K562 (cell line): ENCODE results near the gene ABCA7. TPM values are rescaled to one million over a fixed set of nuclear protein-coding genes. Genes with fewer than 3 reads are reported as not detected.

ENCODE experiments used
- CBX1 ChIP-seq: sonication (generic); IDR thresholded peaks from 2 replicates; pipeline ENCODE4 v1.6.1; 2016; ENCODE audit warnings: antibody characterized with exemption, low read depth, mild to moderate bottlenecking
- DIDO1 ChIP-seq: fragments of 450-650 bp; IDR thresholded peaks from 2 replicates; pipeline ENCODE4 v1.6.1; 2016; ENCODE audit warnings: low read depth, missing biosample characterization, missing genetic modification characterization
- E2F3 ChIP-seq: fragments of 250-450 bp; sonication (Bioruptor Pico); IDR thresholded peaks from 2 replicates; pipeline ENCODE4 v1.4.0; 2020; ENCODE audit warnings: mild to moderate bottlenecking
- ELF4 ChIP-seq: fragments of 450-650 bp; formaldehyde crosslinking; IDR thresholded peaks from 2 replicates; pipeline ENCODE4 v1.4.0; 2022; ENCODE audit warnings: missing genetic modification characterization
- HDAC2 ChIP-seq: fragments of 450-650 bp; IDR thresholded peaks from 2 replicates; pipeline ENCODE4 v1.6.1; 2016; ENCODE audit warnings: mild to moderate bottlenecking
- HMGN3 ChIP-seq: IDR thresholded peaks from 2 replicates; pipeline ENCODE4 v1.6.1; 2011; ENCODE audit warnings: borderline replicate concordance, low read depth, mild to moderate bottlenecking, mixed read lengths, low read length; ENCODE audit not compliant: insufficient read length; ENCODE audit errors: extremely low read depth
- RB1 ChIP-seq: fragments of 450-650 bp; IDR thresholded peaks from 2 replicates; pipeline ENCODE4 v1.6.1; 2017; ENCODE audit warnings: low read depth, mild to moderate bottlenecking
- RBM15 ChIP-seq: fragments of 200-400 bp; formaldehyde crosslinking; IDR thresholded peaks from 2 replicates; pipeline ENCODE4 v1.6.1; 2018; ENCODE audit warnings: mild to moderate bottlenecking, low read length, moderate library complexity; ENCODE audit not compliant: insufficient read depth
- RBM39 ChIP-seq: fragments of 200-400 bp; formaldehyde crosslinking; optimal IDR thresholded peaks from 2 replicates; pipeline ENCODE3; 2018; ENCODE audit warnings: low read depth, low read length
- SRSF9 ChIP-seq: fragments of 200-400 bp; formaldehyde crosslinking; IDR thresholded peaks from 2 replicates; pipeline ENCODE4 v1.6.1; 2017; ENCODE audit warnings: low read depth, low read length, borderline replicate concordance
- TCFL5 ChIP-seq: fragments of 250-450 bp; sonication (Bioruptor Pico); conservative IDR thresholded peaks from 2 replicates; pipeline ENCODE4 v1.6.1; 2021; ENCODE audit warnings: mild to moderate bottlenecking, moderate library complexity, matching md5 sums
- TRIM24 ChIP-seq, 2 experiments: fragments of 450-650 bp; IDR thresholded peaks; 2 replicates each; pipeline ENCODE4 v1.6.1; 2016
- ZNF224 ChIP-seq: sonication (generic); formaldehyde crosslinking; IDR thresholded peaks from 2 replicates; pipeline ENCODE4 v1.8.0; 2022; ENCODE audit warnings: mild to moderate bottlenecking, missing genetic modification reagents
- ZNF766 ChIP-seq: fragments of 200-800 bp; sonication (Bioruptor generic); conservative IDR thresholded peaks from 2 replicates; pipeline ENCODE4 v1.6.1; 2016; ENCODE audit warnings: missing genetic modification characterization, missing compliant biosample characterization
- ZSCAN32 ChIP-seq: fragments of 450-650 bp; formaldehyde crosslinking; IDR thresholded peaks from 2 replicates; pipeline ENCODE4 v1.4.0; 2020; ENCODE audit warnings: mild to moderate bottlenecking, moderate library complexity
- polyA plus RNA-seq, 8 experiments: library from polyadenylated mRNA; depleted of rRNA in 4 of 8; stranded (reverse) in 5 of 8; unstranded in 3 of 8; fragments of >200 nt; fragmentation: Nextera tagmentation in 2 of 8; fragmentation: Illumina TruSeq in 1 of 8; extraction: Ambion mirVana in 2 of 8; extraction: Trizol in 1 of 8; gene quantifications; 2 replicates each; pipeline versions ENCODE4 v1.2.1 to v1.2.3, GENCODE V29; 2011 to 2014; ENCODE audit warnings: inconsistent platforms in 1 of 8, missing spikeins in 1 of 8
- total RNA-seq, 7 experiments: library from RNA; depleted of rRNA in 6 of 7; stranded (reverse); fragments of >200 nt in 6 of 7; fragmentation: Illumina TruSeq in 2 of 7; extraction: Trizol in 2 of 7; gene quantifications; 2 replicates each; pipeline versions ENCODE4 v1.2.1 to v1.2.3, GENCODE V29; 2011 to 2021; ENCODE audit warnings: low replicate concordance in 1 of 7
- TF ChIP-seq, protein P1 (sequence below): fragments of 450-650 bp; formaldehyde crosslinking; IDR thresholded peaks from 2 replicates; pipeline ENCODE4 v1.4.0; 2022; ENCODE audit warnings: mild to moderate bottlenecking, moderate library complexity
- TF ChIP-seq, protein P2 (sequence below): IDR thresholded peaks from 2 replicates; pipeline ENCODE4 v1.6.1; 2011; ENCODE audit warnings: borderline replicate concordance, low read depth, mild to moderate bottlenecking, moderate library complexity, low read length; ENCODE audit not compliant: insufficient read depth, poor library complexity, severe bottlenecking
- TF ChIP-seq, protein P3 (sequence below): sonication (generic); formaldehyde crosslinking; IDR thresholded peaks from 2 replicates; pipeline ENCODE4 v1.8.1; 2023; ENCODE audit warnings: missing genetic modification reagents, mild to moderate bottlenecking, borderline replicate concordance
- TF ChIP-seq, protein P4 (sequence below): fragments of 450-650 bp; formaldehyde crosslinking; IDR thresholded peaks from 2 replicates; pipeline ENCODE4 v1.4.0; 2020; ENCODE audit warnings: mild to moderate bottlenecking, moderate library complexity

The ABCA7 gene
- total and polyA plus RNA-seq, 9 of the 15 experiments (the other 6 are each of a cell fraction or from before 2014, with no cell fraction given), result 2.3 to 96.1 (median 31.2) TPM

DNA sequence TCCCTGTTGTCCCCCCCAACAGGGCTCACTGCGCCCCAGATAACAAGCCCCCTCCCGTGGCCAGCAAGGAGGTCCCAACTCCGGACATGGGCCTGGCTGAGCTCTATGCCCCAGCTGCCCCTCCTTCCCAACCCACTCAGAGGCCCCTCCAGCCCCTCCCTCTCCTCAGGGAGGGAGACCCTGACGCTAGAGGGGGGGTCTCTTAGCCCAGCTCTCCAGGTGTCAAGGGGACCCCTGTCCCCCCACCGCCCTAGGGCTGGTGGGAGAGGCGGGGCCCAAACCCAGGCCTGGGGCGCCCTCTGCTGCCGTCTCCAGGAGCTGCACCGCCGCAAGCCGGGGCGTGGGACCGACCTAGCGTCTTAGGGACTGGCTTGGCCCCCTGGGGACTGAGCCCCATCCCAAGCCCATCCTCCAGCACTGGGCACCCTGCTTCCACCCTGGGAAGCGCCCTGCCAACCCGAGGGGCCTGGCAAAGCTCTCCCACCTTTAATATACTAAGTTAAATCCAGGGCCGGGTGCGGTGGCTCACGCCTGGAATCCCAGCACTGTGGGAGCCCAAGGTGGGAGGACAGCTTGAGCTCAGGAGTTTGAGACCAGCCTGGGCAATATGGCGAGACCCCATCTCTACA, 38.3 kb upstream of the ABCA7 start (continued):
- TF ChIP-seq, protein P1, sequence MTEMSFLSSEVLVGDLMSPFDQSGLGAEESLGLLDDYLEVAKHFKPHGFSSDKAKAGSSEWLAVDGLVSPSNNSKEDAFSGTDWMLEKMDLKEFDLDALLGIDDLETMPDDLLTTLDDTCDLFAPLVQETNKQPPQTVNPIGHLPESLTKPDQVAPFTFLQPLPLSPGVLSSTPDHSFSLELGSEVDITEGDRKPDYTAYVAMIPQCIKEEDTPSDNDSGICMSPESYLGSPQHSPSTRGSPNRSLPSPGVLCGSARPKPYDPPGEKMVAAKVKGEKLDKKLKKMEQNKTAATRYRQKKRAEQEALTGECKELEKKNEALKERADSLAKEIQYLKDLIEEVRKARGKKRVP, result peak; percentile 38; the same call in 1 of the 2 replicates
- TF ChIP-seq, protein P2, sequence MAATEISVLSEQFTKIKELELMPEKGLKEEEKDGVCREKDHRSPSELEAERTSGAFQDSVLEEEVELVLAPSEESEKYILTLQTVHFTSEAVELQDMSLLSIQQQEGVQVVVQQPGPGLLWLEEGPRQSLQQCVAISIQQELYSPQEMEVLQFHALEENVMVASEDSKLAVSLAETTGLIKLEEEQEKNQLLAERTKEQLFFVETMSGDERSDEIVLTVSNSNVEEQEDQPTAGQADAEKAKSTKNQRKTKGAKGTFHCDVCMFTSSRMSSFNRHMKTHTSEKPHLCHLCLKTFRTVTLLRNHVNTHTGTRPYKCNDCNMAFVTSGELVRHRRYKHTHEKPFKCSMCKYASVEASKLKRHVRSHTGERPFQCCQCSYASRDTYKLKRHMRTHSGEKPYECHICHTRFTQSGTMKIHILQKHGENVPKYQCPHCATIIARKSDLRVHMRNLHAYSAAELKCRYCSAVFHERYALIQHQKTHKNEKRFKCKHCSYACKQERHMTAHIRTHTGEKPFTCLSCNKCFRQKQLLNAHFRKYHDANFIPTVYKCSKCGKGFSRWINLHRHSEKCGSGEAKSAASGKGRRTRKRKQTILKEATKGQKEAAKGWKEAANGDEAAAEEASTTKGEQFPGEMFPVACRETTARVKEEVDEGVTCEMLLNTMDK, result peak; percentile 63
- TF ChIP-seq RB1, result peak; percentile 81
- TF ChIP-seq CBX1, result peak; percentile 33; the same call in 1 of the 2 replicates
- TF ChIP-seq TCFL5 (CRISPR knock-in tag), result no peak
- TF ChIP-seq ZNF224 (CRISPR knock-in tag), result no peak
- no peak for TF ChIP-seq ZNF766 (CRISPR knock-in tag)
- no peak for TF ChIP-seq RBM15
- TF ChIP-seq ELF4 (CRISPR knock-in tag), result no peak
- peak; percentile 34 for TF ChIP-seq HMGN3
- TF ChIP-seq RBM39, result no peak
- TF ChIP-seq DIDO1 (tag), result no peak
- TF ChIP-seq ZSCAN32 (CRISPR knock-in tag), result no peak
- no peak for TF ChIP-seq SRSF9
- TF ChIP-seq, protein P3, sequence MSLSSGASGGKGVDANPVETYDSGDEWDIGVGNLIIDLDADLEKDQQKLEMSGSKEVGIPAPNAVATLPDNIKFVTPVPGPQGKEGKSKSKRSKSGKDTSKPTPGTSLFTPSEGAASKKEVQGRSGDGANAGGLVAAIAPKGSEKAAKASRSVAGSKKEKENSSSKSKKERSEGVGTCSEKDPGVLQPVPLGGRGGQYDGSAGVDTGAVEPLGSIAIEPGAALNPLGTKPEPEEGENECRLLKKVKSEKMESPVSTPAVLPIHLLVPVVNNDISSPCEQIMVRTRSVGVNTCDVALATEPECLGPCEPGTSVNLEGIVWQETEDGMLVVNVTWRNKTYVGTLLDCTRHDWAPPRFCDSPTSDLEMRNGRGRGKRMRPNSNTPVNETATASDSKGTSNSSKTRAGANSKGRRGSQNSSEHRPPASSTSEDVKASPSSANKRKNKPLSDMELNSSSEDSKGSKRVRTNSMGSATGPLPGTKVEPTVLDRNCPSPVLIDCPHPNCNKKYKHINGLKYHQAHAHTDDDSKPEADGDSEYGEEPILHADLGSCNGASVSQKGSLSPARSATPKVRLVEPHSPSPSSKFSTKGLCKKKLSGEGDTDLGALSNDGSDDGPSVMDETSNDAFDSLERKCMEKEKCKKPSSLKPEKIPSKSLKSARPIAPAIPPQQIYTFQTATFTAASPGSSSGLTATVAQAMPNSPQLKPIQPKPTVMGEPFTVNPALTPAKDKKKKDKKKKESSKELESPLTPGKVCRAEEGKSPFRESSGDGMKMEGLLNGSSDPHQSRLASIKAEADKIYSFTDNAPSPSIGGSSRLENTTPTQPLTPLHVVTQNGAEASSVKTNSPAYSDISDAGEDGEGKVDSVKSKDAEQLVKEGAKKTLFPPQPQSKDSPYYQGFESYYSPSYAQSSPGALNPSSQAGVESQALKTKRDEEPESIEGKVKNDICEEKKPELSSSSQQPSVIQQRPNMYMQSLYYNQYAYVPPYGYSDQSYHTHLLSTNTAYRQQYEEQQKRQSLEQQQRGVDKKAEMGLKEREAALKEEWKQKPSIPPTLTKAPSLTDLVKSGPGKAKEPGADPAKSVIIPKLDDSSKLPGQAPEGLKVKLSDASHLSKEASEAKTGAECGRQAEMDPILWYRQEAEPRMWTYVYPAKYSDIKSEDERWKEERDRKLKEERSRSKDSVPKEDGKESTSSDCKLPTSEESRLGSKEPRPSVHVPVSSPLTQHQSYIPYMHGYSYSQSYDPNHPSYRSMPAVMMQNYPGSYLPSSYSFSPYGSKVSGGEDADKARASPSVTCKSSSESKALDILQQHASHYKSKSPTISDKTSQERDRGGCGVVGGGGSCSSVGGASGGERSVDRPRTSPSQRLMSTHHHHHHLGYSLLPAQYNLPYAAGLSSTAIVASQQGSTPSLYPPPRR, result no peak
- 0 out of 2 replicates have a peak, but pooled peaks have one; percentile 26 for TF ChIP-seq E2F3 (CRISPR knock-in tag)
- no peak for TF ChIP-seq TRIM24 (IDR thresholded peaks at IDR 0.05)
- 0 out of 2 replicates have a peak, but pooled peaks have one; percentile 14 for TF ChIP-seq HDAC2
- TF ChIP-seq, protein P4, sequence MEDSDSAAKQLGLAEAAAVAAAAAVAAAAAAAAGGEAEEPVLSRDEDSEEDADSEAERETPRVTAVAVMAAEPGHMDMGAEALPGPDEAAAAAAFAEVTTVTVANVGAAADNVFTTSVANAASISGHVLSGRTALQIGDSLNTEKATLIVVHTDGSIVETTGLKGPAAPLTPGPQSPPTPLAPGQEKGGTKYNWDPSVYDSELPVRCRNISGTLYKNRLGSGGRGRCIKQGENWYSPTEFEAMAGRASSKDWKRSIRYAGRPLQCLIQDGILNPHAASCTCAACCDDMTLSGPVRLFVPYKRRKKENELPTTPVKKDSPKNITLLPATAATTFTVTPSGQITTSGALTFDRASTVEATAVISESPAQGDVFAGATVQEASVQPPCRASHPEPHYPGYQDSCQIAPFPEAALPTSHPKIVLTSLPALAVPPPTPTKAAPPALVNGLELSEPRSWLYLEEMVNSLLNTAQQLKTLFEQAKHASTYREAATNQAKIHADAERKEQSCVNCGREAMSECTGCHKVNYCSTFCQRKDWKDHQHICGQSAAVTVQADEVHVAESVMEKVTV (CRISPR knock-in tag), result peak; percentile 71
